HepG2 (cell line): ENCODE data around the gene ANKRD44. TPM values are rescaled to one million over a fixed set of nuclear protein-coding genes. Genes with fewer than 3 reads are reported as not detected.

Experiments used
- ATAC-seq: fragments of 200-7000 bp; cut with Tn5 transposase; 3 replicates; pipeline ENCODE4 v1.9.1; 2020; ENCODE audit warnings: mild to moderate bottlenecking, moderate library complexity
- BruUV-seq: library from RNA; stranded (reverse); fragments of 400-500 nt; replicated peaks from 2 replicates; lab custom pipeline; 2021; lab: Mats Ljungman, UMichigan
- CTCF ChIA-PET: fragments of 300-600 bp; formaldehyde crosslinking; extraction: SDS; loops from one replicate; lab custom pipeline; 2021; ENCODE audit warnings: low total read pairs, inconsistent platforms, low intra/inter-chr PET ratio; lab: Yijun Ruan, JAX
- POLR2A ChIA-PET: fragments of 350-600 bp; sonication (Branson Sonifier 250); formaldehyde crosslinking; loops from one replicate; lab custom pipeline; 2020; ENCODE audit warnings: antibody characterized with exemption, inconsistent platforms; lab: Yijun Ruan, JAX
- DNase-seq: peaks from one replicate; pipeline ENCODE4 v3.0.0-alpha.2; 2015; ENCODE audit warnings: low spot score
- FAIRE-seq: peaks from 3 replicates; lab custom pipeline; 2011; peaks lifted over from hg19 to GRCh38; lab: Jason Lieb, UNC
- H2AFZ ChIP-seq: one replicate; pipeline ENCODE4 v1.6.1; 2011; ENCODE audit warnings: low read length, inconsistent platforms
- H3K27ac ChIP-seq: fragments of 300-600 bp; 3 replicates; pipeline ENCODE4 v1.8.0; 2011; ENCODE audit warnings: mixed run types, mild to moderate bottlenecking, mixed read lengths, low read length, inconsistent platforms; ENCODE audit not compliant: insufficient read depth; ENCODE audit errors: extremely low read length
- H3K27me3 ChIP-seq, 2 experiments: fragments of 200-600 bp in 1 of 2; 2 replicates in 1 of 2; 3 replicates in 1 of 2; pipeline versions ENCODE4 v1.6.0 to v1.8.0; 2011; ENCODE audit warnings: low read length in 2 of 2, mild to moderate bottlenecking in 2 of 2, moderate library complexity in 2 of 2, inconsistent platforms in 1 of 2; ENCODE audit not compliant: insufficient read depth in 2 of 2, control insufficient read depth in 1 of 2
- H3K36me3 ChIP-seq, 2 experiments: fragments of 200-600 bp in 1 of 2; replicated peaks in 1 of 2; 2 replicates in 1 of 2; 3 replicates in 1 of 2; pipeline versions ENCODE4 v1.5.1 to v1.8.0; 2011; ENCODE audit warnings: low read length in 2 of 2, inconsistent platforms in 1 of 2; ENCODE audit not compliant: insufficient read depth in 2 of 2, control insufficient read depth in 1 of 2
- H3K4me1 ChIP-seq: 2 replicates; pipeline ENCODE4 v1.5.1; 2012; ENCODE audit warnings: low read length, inconsistent platforms; ENCODE audit not compliant: insufficient read depth
- H3K4me2 ChIP-seq: 2 replicates; pipeline ENCODE4 v1.6.0; 2011; ENCODE audit warnings: low read depth, low read length, inconsistent platforms
- H3K4me3 ChIP-seq, 3 experiments: fragments of 200-600 bp in 1 of 3; sonication (generic), shearing (Covaris generic) in 1 of 3; replicated peaks in 1 of 3; 2 replicates each; pipeline ENCODE4 v1.5.1; 2011 to 2016; ENCODE audit warnings: low read length in 3 of 3, inconsistent platforms in 2 of 3, low read depth in 2 of 3, mild to moderate bottlenecking in 2 of 3, control low read depth in 1 of 3, mixed read lengths in 1 of 3; ENCODE audit not compliant: insufficient read depth in 1 of 3
- H3K79me2 ChIP-seq: one replicate; pipeline ENCODE4 v1.6.1; 2011; ENCODE audit warnings: low read length, inconsistent platforms; ENCODE audit not compliant: insufficient read depth
- H3K9ac ChIP-seq: 2 replicates; pipeline ENCODE4 v1.6.0; 2011; ENCODE audit warnings: mild to moderate bottlenecking, low read depth, low read length, inconsistent platforms; ENCODE audit not compliant: insufficient read depth
- H3K9me3 ChIP-seq: 2 replicates; pipeline ENCODE4 v1.5.1; 2012; ENCODE audit warnings: mild to moderate bottlenecking, low read length
- H4K20me1 ChIP-seq: 2 replicates; pipeline ENCODE4 v1.6.0; 2011; ENCODE audit warnings: inconsistent platforms, mild to moderate bottlenecking, low read length, moderate library complexity; ENCODE audit not compliant: insufficient read depth
- ARNTL ChIP-seq: sonication (generic); formaldehyde crosslinking; IDR thresholded peaks from 2 replicates; pipeline ENCODE4 v1.4.0; 2020; ENCODE audit warnings: mild to moderate bottlenecking, missing genetic modification reagents
- ATF7-NPFF ChIP-seq: sonication (generic); formaldehyde crosslinking; IDR thresholded peaks from 2 replicates; pipeline ENCODE4 v1.8.1; 2023; ENCODE audit warnings: mild to moderate bottlenecking, low read depth, missing genetic modification reagents, moderate library complexity
- BRD4 ChIP-seq: sonication (generic); formaldehyde crosslinking; IDR thresholded peaks from 2 replicates; pipeline ENCODE4 v1.4.0; 2020; ENCODE audit warnings: missing genetic modification reagents
- CREB1 ChIP-seq, 2 experiments: fragments of 450-650 bp in 1 of 2; IDR thresholded peaks; 2 replicates each; pipeline ENCODE4 v1.6.1; 2016 to 2017; ENCODE audit warnings: control low read depth in 1 of 2, mild to moderate bottlenecking in 1 of 2, missing compliant biosample characterization in 1 of 2, missing genetic modification characterization in 1 of 2
- DNMT3B ChIP-seq: conservative IDR thresholded peaks from 2 replicates; pipeline ENCODE4 v1.6.1; 2016; ENCODE audit warnings: missing biosample characterization, control low read depth
- HDAC1 ChIP-seq: sonication (generic); formaldehyde crosslinking; IDR thresholded peaks from 2 replicates; pipeline ENCODE4 v1.5.1; 2020; ENCODE audit warnings: mild to moderate bottlenecking, missing genetic modification reagents
- IRX3 ChIP-seq: sonication (generic); formaldehyde crosslinking; IDR thresholded peaks from 2 replicates; pipeline ENCODE4 v1.8.1; 2023; ENCODE audit warnings: mild to moderate bottlenecking, low read depth, missing genetic modification reagents, borderline replicate concordance
- KMT2A ChIP-seq: sonication (generic); formaldehyde crosslinking; IDR thresholded peaks from 2 replicates; pipeline ENCODE4 v1.4.0; 2020; ENCODE audit warnings: missing genetic modification reagents
- PHF8 ChIP-seq: sonication (generic); formaldehyde crosslinking; IDR thresholded peaks from 2 replicates; pipeline ENCODE4 v1.5.0; 2020; ENCODE audit warnings: missing genetic modification reagents
- PREB ChIP-seq: sonication (generic); formaldehyde crosslinking; IDR thresholded peaks from 2 replicates; pipeline ENCODE4 v1.4.0; 2020; ENCODE audit warnings: missing genetic modification reagents
- SCMH1 ChIP-seq: sonication (generic); formaldehyde crosslinking; IDR thresholded peaks from 2 replicates; pipeline ENCODE4 v1.9.0; 2021; ENCODE audit warnings: missing genetic modification reagents, mild to moderate bottlenecking, borderline replicate concordance
- STAT5B ChIP-seq: sonication (generic); formaldehyde crosslinking; IDR thresholded peaks from 2 replicates; pipeline ENCODE4 v1.4.0; 2020; ENCODE audit warnings: missing genetic modification reagents
- YEATS4 ChIP-seq: sonication (generic); formaldehyde crosslinking; IDR thresholded peaks from 2 replicates; pipeline ENCODE4 v1.4.0; 2020; ENCODE audit warnings: missing genetic modification reagents, borderline replicate concordance
- ZNF180 ChIP-seq: sonication (generic); formaldehyde crosslinking; IDR thresholded peaks from 2 replicates; pipeline ENCODE4 v1.4.0; 2020; ENCODE audit warnings: low read depth, missing genetic modification reagents, borderline replicate concordance
- ZSCAN12 ChIP-seq: sonication (generic); formaldehyde crosslinking; IDR thresholded peaks from 2 replicates; pipeline ENCODE4 v1.9.0; 2021; ENCODE audit warnings: mild to moderate bottlenecking, missing genetic modification reagents
- WGBS: methylation state at CpG from one replicate; pipeline ENCODE4 v1.1.6; 2017; ENCODE audit warnings: low lambda C conversion rate; 5-methylcytosine and 5-hydroxymethylcytosine counted together
- in situ Hi-C: cut with HindIII; loops from 2 replicates; pipeline ENCODE4 v1.10.0; 2017; ENCODE audit warnings: low pct_unique_long_range_greater_than_20kb; ENCODE audit not compliant: extremely low pct_ligation_motif_present
- intact Hi-C: fragments of 100-400 bp; cut with micrococcal nuclease; formaldehyde crosslinking; loops from one replicate; pipeline ENCODE4 v1.10.0; 2022; ENCODE audit not compliant: unreplicated experiment
- polyA plus RNA-seq, 8 experiments: library from polyadenylated mRNA; depleted of rRNA in 3 of 8; stranded (reverse) in 7 of 8; unstranded in 1 of 8; fragments of >200 nt; fragmentation: Illumina TruSeq in 4 of 8; extraction: Trizol in 4 of 8; gene quantifications; 2 replicates each; pipeline versions ENCODE4 v1.2.1 to v1.2.3, GENCODE V29; 2011 to 2016; ENCODE audit warnings: low read depth in 4 of 8, missing spikeins in 1 of 8, mixed read lengths in 1 of 8; ENCODE audit not compliant: insufficient read depth in 1 of 8
- total RNA-seq, 5 experiments: library from RNA; depleted of rRNA; stranded (reverse); fragments of >200 nt; fragmentation: Illumina TruSeq; extraction: Trizol; gene quantifications; 2 replicates each; pipeline ENCODE4 v1.2.3, GENCODE V29; 2016; ENCODE audit warnings: low read depth in 1 of 5
- TF ChIP-seq, protein P1 (sequence below): sonication (generic); formaldehyde crosslinking; IDR thresholded peaks from 2 replicates; pipeline ENCODE4 v1.4.0; 2020; ENCODE audit warnings: mild to moderate bottlenecking, missing genetic modification reagents, borderline replicate concordance
- TF ChIP-seq, protein P2 (sequence below): sonication (generic); formaldehyde crosslinking; IDR thresholded peaks from 2 replicates; pipeline ENCODE4 v1.9.0; 2022; ENCODE audit warnings: low read depth, missing genetic modification reagents
- TF ChIP-seq, protein P3 (sequence below): sonication (generic); formaldehyde crosslinking; IDR thresholded peaks from 2 replicates; pipeline ENCODE4 v1.9.0; 2021; ENCODE audit warnings: missing genetic modification reagents, borderline replicate concordance

Gene ANKRD44
- total and polyA plus RNA-seq, 2 of the 13 experiments (the other 11 are each of a cell fraction or from before 2014, with no cell fraction given): 0.04 to 0.11 TPM

- TF ChIP-seq, protein P1, sequence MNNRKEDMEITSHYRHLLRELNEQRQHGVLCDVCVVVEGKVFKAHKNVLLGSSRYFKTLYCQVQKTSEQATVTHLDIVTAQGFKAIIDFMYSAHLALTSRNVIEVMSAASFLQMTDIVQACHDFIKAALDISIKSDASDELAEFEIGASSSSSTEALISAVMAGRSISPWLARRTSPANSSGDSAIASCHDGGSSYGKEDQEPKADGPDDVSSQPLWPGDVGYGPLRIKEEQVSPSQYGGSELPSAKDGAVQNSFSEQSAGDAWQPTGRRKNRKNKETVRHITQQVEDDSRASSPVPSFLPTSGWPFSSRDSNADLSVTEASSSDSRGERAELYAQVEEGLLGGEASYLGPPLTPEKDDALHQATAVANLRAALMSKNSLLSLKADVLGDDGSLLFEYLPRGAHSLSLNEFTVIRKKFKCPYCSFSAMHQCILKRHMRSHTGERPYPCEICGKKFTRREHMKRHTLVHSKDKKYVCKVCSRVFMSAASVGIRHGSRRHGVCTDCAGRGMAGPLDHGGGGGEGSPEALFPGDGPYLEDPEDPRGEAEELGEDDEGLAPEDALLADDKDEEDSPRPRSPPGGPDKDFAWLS (CRISPR knock-in tag): no peak
- TF ChIP-seq STAT5B (CRISPR knock-in tag) (no peak), KMT2A (CRISPR knock-in tag) (no peak), PHF8 (no peak), YEATS4 (CRISPR knock-in tag) (no peak), IRX3 (no peak)
- TF ChIP-seq, all 625 proteins: peak for 0
These were observed 232.0 kb downstream of the ANKRD44 start (continued) for GRCh38 chr2:197078535-197078934.

GRCh38 chr2:197077336-197077735 is 233.2 kb downstream of the ANKRD44 start:
- Histone ChIP-seq H3K4me2 (no peak overlapping the region), H4K20me1 (no peaks in the 10 kb centered on the region), H3K9me3 (no peaks in the 10 kb centered on the region), H3K4me3 (no peak overlapping the region), H3K9ac (no peak overlapping the region), H3K36me3 (no peaks in the 10 kb centered on the region), H2AFZ (no peak overlapping the region), H3K79me2 (no peaks in the 10 kb centered on the region), H3K27ac (no peak overlapping the region), H3K27me3 (no peaks in the 10 kb centered on the region), H3K4me1 (no peaks in the 10 kb centered on the region)
- DNase-seq: no peak
- CTCF ChIA-PET: interaction anchor here (1.4 kb wide), 1 partner anchor 700 kb away, joined by 3 read pairs; no protein-coding TSS in a partner anchor
- no TSS peak for BruUV-seq
- intact Hi-C loops: no loop called here
- WGBS: 0% methylated on average over 2 of the region's 2 CpGs
- no peak for ATAC-seq
- POLR2A ChIA-PET: no interaction called here
- in situ Hi-C loops: no loop called here
- FAIRE-seq: no peak
- TF ChIP-seq HDAC1 (no peak), BRD4 (CRISPR knock-in tag) (no peak), DNMT3B (CRISPR knock-in tag) (no peak), PREB (CRISPR knock-in tag) (no peak), ZSCAN12 (CRISPR knock-in tag) (no peak), ARNTL (CRISPR knock-in tag) (no peak), SCMH1 (CRISPR knock-in tag) (no peak), ATF7-NPFF (CRISPR knock-in tag) (no peak), ZNF180 (CRISPR knock-in tag) (no peak), CREB1 (IDR thresholded peaks at IDR 0.05) (no peak), CREB1 (CRISPR knock-in tag; IDR thresholded peaks at IDR 0.05) (no peak)
- TF ChIP-seq, protein P2, sequence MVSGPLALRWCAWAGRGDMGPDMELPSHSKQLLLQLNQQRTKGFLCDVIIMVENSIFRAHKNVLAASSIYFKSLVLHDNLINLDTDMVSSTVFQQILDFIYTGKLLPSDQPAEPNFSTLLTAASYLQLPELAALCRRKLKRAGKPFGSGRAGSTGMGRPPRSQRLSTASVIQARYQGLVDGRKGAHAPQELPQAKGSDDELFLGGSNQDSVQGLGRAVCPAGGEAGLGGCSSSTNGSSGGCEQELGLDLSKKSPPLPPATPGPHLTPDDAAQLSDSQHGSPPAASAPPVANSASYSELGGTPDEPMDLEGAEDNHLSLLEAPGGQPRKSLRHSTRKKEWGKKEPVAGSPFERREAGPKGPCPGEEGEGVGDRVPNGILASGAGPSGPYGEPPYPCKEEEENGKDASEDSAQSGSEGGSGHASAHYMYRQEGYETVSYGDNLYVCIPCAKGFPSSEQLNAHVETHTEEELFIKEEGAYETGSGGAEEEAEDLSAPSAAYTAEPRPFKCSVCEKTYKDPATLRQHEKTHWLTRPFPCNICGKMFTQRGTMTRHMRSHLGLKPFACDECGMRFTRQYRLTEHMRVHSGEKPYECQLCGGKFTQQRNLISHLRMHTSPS: no peak
- TF ChIP-seq, protein P3, sequence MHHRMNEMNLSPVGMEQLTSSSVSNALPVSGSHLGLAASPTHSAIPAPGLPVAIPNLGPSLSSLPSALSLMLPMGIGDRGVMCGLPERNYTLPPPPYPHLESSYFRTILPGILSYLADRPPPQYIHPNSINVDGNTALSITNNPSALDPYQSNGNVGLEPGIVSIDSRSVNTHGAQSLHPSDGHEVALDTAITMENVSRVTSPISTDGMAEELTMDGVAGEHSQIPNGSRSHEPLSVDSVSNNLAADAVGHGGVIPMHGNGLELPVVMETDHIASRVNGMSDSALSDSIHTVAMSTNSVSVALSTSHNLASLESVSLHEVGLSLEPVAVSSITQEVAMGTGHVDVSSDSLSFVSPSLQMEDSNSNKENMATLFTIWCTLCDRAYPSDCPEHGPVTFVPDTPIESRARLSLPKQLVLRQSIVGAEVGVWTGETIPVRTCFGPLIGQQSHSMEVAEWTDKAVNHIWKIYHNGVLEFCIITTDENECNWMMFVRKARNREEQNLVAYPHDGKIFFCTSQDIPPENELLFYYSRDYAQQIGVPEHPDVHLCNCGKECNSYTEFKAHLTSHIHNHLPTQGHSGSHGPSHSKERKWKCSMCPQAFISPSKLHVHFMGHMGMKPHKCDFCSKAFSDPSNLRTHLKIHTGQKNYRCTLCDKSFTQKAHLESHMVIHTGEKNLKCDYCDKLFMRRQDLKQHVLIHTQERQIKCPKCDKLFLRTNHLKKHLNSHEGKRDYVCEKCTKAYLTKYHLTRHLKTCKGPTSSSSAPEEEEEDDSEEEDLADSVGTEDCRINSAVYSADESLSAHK: no peak
